Nephron (organoid): ENCODE results near the gene NR3C2.
A peak's percentile ranks its signal among the peaks of the same experiment; 100 is the strongest.

Source experiments
- H3K27ac Mint-ChIP-seq, 3 experiments: 2 replicates each; pipeline ENCODE4 v1.8.0; 2020; ENCODE audit warnings: mixed read lengths in 3 of 3, mild to moderate bottlenecking in 2 of 3, moderate library complexity in 1 of 3
- H3K27me3 Mint-ChIP-seq: 2 replicates; pipeline ENCODE4 v1.8.0; 2021; ENCODE audit warnings: low read depth, mild to moderate bottlenecking, moderate library complexity, mixed read lengths
- H3K36me3 Mint-ChIP-seq: 2 replicates; pipeline ENCODE4 v1.8.0; 2020; ENCODE audit warnings: low read depth, mixed read lengths
- H3K4me1 Mint-ChIP-seq: 2 replicates; pipeline ENCODE4 v1.8.0; 2020; ENCODE audit warnings: mixed read lengths
- H3K4me3 Mint-ChIP-seq, 3 experiments: 2 replicates each; pipeline ENCODE4 v1.8.0; 2020; ENCODE audit warnings: mild to moderate bottlenecking in 3 of 3, mixed read lengths in 3 of 3, moderate library complexity in 2 of 3
- H3K9me3 Mint-ChIP-seq: 2 replicates; pipeline ENCODE4 v1.8.0; 2020; ENCODE audit warnings: mixed read lengths
- CTCF ChIP-seq, 3 experiments: fragments of 200-600 bp; sonication (generic); IDR thresholded peaks; one replicate each; pipeline ENCODE4 v1.5.0; 2021; ENCODE audit warnings: antibody characterized with exemption in 3 of 3; ENCODE audit not compliant: unreplicated experiment in 3 of 3

The NR3C2 gene

GRCh38 chr4:148441986-148442831 is at the start of gene NR3C2:
TSS of gene NR3C2 (minus strand) at chr4:148442414.
- no peaks in the 10 kb centered on the region for H3K9me3 Mint-ChIP-seq
- peak within 1 kb of the TSS; percentile 96 to 99 (median 99) for H3K4me3 Mint-ChIP-seq
- H3K27me3 Mint-ChIP-seq: peaks cover 64% of the 10 kb centered on the region
- peak in 1 of 3 experiments; percentile 12 for TF ChIP-seq CTCF (IDR thresholded peaks at IDR 0.05; ENCODE audit: unreplicated experiment in 3 of 3)
- peak within 1 kb of the TSS in 2 of 3 experiments; percentile 51 to 75 for H3K27ac Mint-ChIP-seq
- no peaks in the 10 kb centered on the region for H3K36me3 Mint-ChIP-seq
- peaks cover 22% of the 10 kb centered on the region for H3K4me1 Mint-ChIP-seq

GRCh38 chr4:148487181-148487580 is 45.0 kb upstream of the NR3C2 start:
- Mint-ChIP-seq H3K27ac (no peak overlapping the region), H3K9me3 (peaks cover 8% of the 10 kb centered on the region), H3K27me3 (no peaks in the 10 kb centered on the region), H3K36me3 (no peaks in the 10 kb centered on the region), H3K4me1 (no peaks in the 10 kb centered on the region), H3K4me3 (no peak overlapping the region)
- no peak for TF ChIP-seq CTCF (IDR thresholded peaks at IDR 0.05; ENCODE audit: unreplicated experiment in 3 of 3)

- Mint-ChIP-seq H3K4me3 (no peak overlapping the region), H3K27me3 (no peaks in the 10 kb centered on the region)
Observed at GRCh38 chr4:148481636-148482035, 39.4 kb upstream of the NR3C2 start.

GRCh38 chr4:148477276-148477675 is 35.1 kb upstream of the NR3C2 start:
- no peak overlapping the region for H3K4me3 Mint-ChIP-seq
- H3K9me3 Mint-ChIP-seq: peaks cover 3% of the 10 kb centered on the region
- H3K36me3 Mint-ChIP-seq: no peaks in the 10 kb centered on the region
- H3K4me1 Mint-ChIP-seq: no peaks in the 10 kb centered on the region
- TF ChIP-seq CTCF (IDR thresholded peaks at IDR 0.05; ENCODE audit: unreplicated experiment in 3 of 3): no peak
- no peak overlapping the region for H3K27ac Mint-ChIP-seq
- H3K27me3 Mint-ChIP-seq: no peaks in the 10 kb centered on the region

More at GRCh38 chr4:148481636-148482035, 39.4 kb upstream of the NR3C2 start:
- no peaks in the 10 kb centered on the region for H3K36me3 Mint-ChIP-seq
- TF ChIP-seq CTCF (IDR thresholded peaks at IDR 0.05; ENCODE audit: unreplicated experiment in 3 of 3): no peak
- H3K9me3 Mint-ChIP-seq: peaks cover 8% of the 10 kb centered on the region
- H3K27ac Mint-ChIP-seq: no peak overlapping the region
- no peaks in the 10 kb centered on the region for H3K4me1 Mint-ChIP-seq

- Mint-ChIP-seq H3K27me3 (peaks cover 4% of the 10 kb centered on the region), H3K27ac (no peak overlapping the region), H3K36me3 (no peaks in the 10 kb centered on the region), H3K4me3 (no peak overlapping the region), H3K4me1 (no peaks in the 10 kb centered on the region), H3K9me3 (no peaks in the 10 kb centered on the region)
- TF ChIP-seq CTCF (IDR thresholded peaks at IDR 0.05; ENCODE audit: unreplicated experiment in 3 of 3): no peak
Observed at GRCh38 chr4:148469938-148470337, 27.7 kb upstream of the NR3C2 start.

- no peak overlapping the region for H3K4me3 Mint-ChIP-seq
- TF ChIP-seq CTCF (IDR thresholded peaks at IDR 0.05; ENCODE audit: unreplicated experiment in 3 of 3): no peak
- no peaks in the 10 kb centered on the region for H3K27me3 Mint-ChIP-seq
- H3K36me3 Mint-ChIP-seq: no peaks in the 10 kb centered on the region
- no peak overlapping the region for H3K27ac Mint-ChIP-seq
- H3K9me3 Mint-ChIP-seq: no peaks in the 10 kb centered on the region
- H3K4me1 Mint-ChIP-seq: peaks cover 3% of the 10 kb centered on the region
Observed at GRCh38 chr4:148454835-148455234, 12.6 kb upstream of the NR3C2 start.
